WERI-Rb-1 (cell line): ENCODE measurements around the gene C10orf105.

Source experiments
- DNase-seq: peaks from one replicate; pipeline ENCODE4 v3.0.0-alpha.2; 2020
- H3K27ac ChIP-seq: fragments of 250-450 bp; sonication (Bioruptor Pico); 2 replicates; pipeline ENCODE4 v1.5.1; 2020; ENCODE audit warnings: mild to moderate bottlenecking, moderate library complexity
- H3K27me3 ChIP-seq: fragments of 250-450 bp; sonication (Bioruptor Pico); 2 replicates; pipeline ENCODE4 v1.5.1; 2021; ENCODE audit warnings: mild to moderate bottlenecking, low read depth, moderate library complexity; ENCODE audit not compliant: insufficient read depth, severe bottlenecking
- H3K36me3 ChIP-seq: fragments of 250-450 bp; sonication (Bioruptor Pico); 2 replicates; pipeline ENCODE4 v1.5.1; 2020; ENCODE audit warnings: mild to moderate bottlenecking, moderate library complexity
- H3K4me3 ChIP-seq: 2 replicates; pipeline ENCODE4 v1.5.1; 2011; ENCODE audit warnings: low read depth, mild to moderate bottlenecking, control low read depth, low read length
- H3K9me3 ChIP-seq: fragments of 250-450 bp; sonication (Bioruptor Pico); 2 replicates; pipeline ENCODE4 v1.5.1; 2021; ENCODE audit warnings: mild to moderate bottlenecking, moderate library complexity; ENCODE audit not compliant: severe bottlenecking
- CTCF ChIP-seq: IDR thresholded peaks from 2 replicates; pipeline ENCODE4 v1.5.1; 2011; ENCODE audit warnings: low read depth, mild to moderate bottlenecking, control low read depth, inconsistent platforms, low read length

The C10orf105 gene

DNA sequence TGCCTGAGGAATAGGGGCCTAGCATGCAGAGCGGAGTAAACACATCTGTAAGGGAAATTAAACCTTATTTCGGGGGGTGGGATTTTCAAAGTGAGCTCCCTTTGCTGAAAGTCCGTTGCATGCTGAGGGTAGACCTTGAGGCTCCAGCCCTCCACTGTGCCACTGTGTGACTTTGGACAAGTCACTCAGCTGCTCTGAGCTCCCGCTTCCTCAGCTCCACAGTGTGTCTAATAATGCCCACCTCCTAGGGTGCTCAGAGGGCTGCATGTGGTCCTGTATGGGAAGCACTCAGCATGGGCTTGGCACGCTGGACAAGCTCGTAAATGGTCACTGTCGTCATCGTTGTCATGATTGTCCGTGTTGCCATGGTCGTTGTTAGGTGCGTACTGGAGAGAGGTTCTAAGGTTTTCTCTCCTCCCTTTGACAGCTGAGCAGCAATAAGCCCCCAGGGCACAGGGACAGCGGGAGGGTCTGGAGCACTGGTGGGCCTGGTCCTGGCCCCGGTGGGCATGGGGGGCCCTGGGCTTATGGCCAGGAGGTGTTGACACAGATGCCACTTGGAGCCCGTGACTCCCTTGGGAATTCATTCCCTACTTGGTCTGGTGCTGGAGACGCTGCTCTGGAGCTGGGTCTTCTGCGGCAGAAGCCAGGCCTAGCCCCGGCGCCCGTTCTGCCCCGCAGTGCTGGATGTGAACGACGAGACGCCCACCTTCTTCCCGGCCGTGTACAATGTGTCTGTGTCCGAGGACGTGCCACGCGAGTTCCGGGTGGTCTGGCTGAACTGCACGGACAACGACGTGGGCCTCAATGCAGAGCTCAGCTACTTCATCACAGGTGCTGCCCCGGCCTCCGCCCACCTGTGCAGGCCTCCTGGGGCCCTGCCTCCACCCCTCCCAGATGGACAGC lies 13.1 kb downstream of the C10orf105 start:
- no peaks in the 10 kb centered on the region for H3K9me3 ChIP-seq
- DNase-seq: no peak
- no peak for TF ChIP-seq CTCF
- peaks cover 12% of the 10 kb centered on the region for H3K36me3 ChIP-seq
- no peaks in the 10 kb centered on the region for H3K27me3 ChIP-seq
- H3K27ac ChIP-seq: peak overlapping the region; percentile 36
- no peak overlapping the region for H3K4me3 ChIP-seq

GRCh38 chr10:71705582-71705981 lies 14.0 kb downstream of the C10orf105 start:
- Histone ChIP-seq H3K9me3 (no peaks in the 10 kb centered on the region), H3K27ac (peak overlapping the region; percentile 36), H3K4me3 (no peak overlapping the region), H3K36me3 (peaks cover 12% of the 10 kb centered on the region), H3K27me3 (no peaks in the 10 kb centered on the region)
- TF ChIP-seq CTCF: peak; percentile 15; the same call in 1 of the 2 replicates
- DNase-seq: peak; percentile 47

- Histone ChIP-seq H3K27me3 (no peaks in the 10 kb centered on the region), H3K27ac (peak overlapping the region; percentile 36), H3K4me3 (no peak overlapping the region), H3K9me3 (no peaks in the 10 kb centered on the region), H3K36me3 (peaks cover 12% of the 10 kb centered on the region)
- TF ChIP-seq CTCF: no peak
- DNase-seq: no peak
Measured at GRCh38 chr10:71704816-71705215, 14.8 kb downstream of the C10orf105 start.

- no peak overlapping the region for H3K27ac ChIP-seq
- H3K27me3 ChIP-seq: no peaks in the 10 kb centered on the region
- H3K36me3 ChIP-seq: peaks cover 18% of the 10 kb centered on the region
- no peak for DNase-seq
- TF ChIP-seq CTCF: no peak
- no peak overlapping the region for H3K4me3 ChIP-seq
- H3K9me3 ChIP-seq: no peaks in the 10 kb centered on the region
Measured at GRCh38 chr10:71703577-71703976, 16.0 kb downstream of the C10orf105 start.

DNA sequence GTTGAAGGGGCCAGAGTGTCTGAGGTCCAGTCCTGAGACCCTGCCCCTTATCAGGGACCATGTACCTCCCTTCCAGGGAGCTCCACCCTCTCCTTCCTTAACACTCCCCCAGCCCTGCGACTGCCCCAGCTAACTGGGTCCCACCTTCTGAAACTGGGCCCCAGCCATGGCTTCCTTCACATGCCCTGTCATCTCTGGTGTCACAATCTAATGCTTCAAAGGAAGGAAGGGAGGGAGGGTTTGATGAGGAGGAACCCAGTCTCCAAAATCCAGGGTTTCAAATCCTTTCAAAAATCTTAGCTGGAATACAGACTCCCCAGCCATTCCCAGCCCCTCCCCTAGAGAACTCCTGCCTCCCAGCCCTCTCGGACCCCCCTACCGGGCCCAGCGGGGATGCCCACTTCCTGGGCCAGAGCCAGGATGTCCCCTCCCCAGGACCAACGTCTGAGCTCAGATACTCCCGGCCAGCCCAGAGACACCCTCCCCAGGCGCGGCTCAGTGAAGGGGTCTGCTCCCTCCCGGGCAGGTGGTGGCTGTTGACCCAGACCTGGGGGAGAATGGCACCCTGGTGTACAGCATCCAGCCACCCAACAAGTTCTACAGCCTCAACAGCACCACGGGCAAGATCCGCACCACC lies 18.0 kb downstream of the C10orf105 start:
- Histone ChIP-seq H3K4me3 (no peak overlapping the region), H3K36me3 (peaks cover 30% of the 10 kb centered on the region), H3K9me3 (no peaks in the 10 kb centered on the region), H3K27me3 (no peaks in the 10 kb centered on the region), H3K27ac (peak overlapping the region; percentile 78)
- no peak for DNase-seq
- no peak for TF ChIP-seq CTCF
